SK-N-SH treated with all-trans-retinoic acid at 6 μM for 48 hours (cell line): ENCODE measurements around the gene KCNK4.
A peak's percentile ranks its signal among the peaks of the same experiment; 100 is the strongest.

Experiments
- ARNTL ChIP-seq: fragments of 450-650 bp; formaldehyde crosslinking; IDR thresholded peaks from 2 replicates; pipeline ENCODE4 v1.5.0; 2020; ENCODE audit warnings: low read depth, mild to moderate bottlenecking, moderate library complexity, borderline replicate concordance
- BACH2 ChIP-seq: fragments of 250-450 bp; sonication (Bioruptor Pico); IDR thresholded peaks from 2 replicates; pipeline ENCODE4 v1.9.0; 2021; ENCODE audit warnings: mild to moderate bottlenecking, borderline replicate concordance
- ESRRG ChIP-seq: fragments of 250-450 bp; sonication (Bioruptor Pico); IDR thresholded peaks from 2 replicates; pipeline ENCODE4 v1.6.1; 2021; ENCODE audit warnings: mild to moderate bottlenecking
- GLIS3 ChIP-seq: fragments of 250-450 bp; sonication (Bioruptor Pico); IDR thresholded peaks from 2 replicates; pipeline ENCODE4 v1.5.0; 2020; ENCODE audit warnings: mild to moderate bottlenecking, moderate library complexity
- ISL1 ChIP-seq: fragments of 250-450 bp; sonication (Bioruptor Pico); IDR thresholded peaks from 2 replicates; pipeline ENCODE4 v2.1.2; 2022; ENCODE audit warnings: mild to moderate bottlenecking, moderate library complexity
- ZC3H10 ChIP-seq: fragments of 250-450 bp; sonication (Bioruptor Pico); IDR thresholded peaks from 2 replicates; pipeline ENCODE4 v1.5.1; 2021; ENCODE audit warnings: mild to moderate bottlenecking, moderate library complexity
- ZFP3 ChIP-seq: fragments of 250-450 bp; sonication (Bioruptor Pico); IDR thresholded peaks from 2 replicates; pipeline ENCODE4 v1.5.0; 2020; ENCODE audit warnings: mild to moderate bottlenecking, moderate library complexity
- ZFP30 ChIP-seq: fragments of 450-650 bp; formaldehyde crosslinking; IDR thresholded peaks from 2 replicates; pipeline ENCODE4 v1.5.0; 2022; ENCODE audit warnings: mild to moderate bottlenecking, moderate library complexity
- ZNF565 ChIP-seq: fragments of 450-650 bp; formaldehyde crosslinking; conservative IDR thresholded peaks from 2 replicates; pipeline ENCODE4 v1.5.0; 2020; ENCODE audit warnings: low read depth, mild to moderate bottlenecking, moderate library complexity
- ZNF8 ChIP-seq: fragments of 450-650 bp; formaldehyde crosslinking; IDR thresholded peaks from 2 replicates; pipeline ENCODE4 v1.5.0; 2020; ENCODE audit warnings: mild to moderate bottlenecking, moderate library complexity
- TF ChIP-seq, protein P1 (sequence below): fragments of 250-450 bp; sonication (Bioruptor Pico); IDR thresholded peaks from 2 replicates; pipeline ENCODE4 v1.8.0; 2020; ENCODE audit warnings: mild to moderate bottlenecking, moderate library complexity, borderline replicate concordance
- TF ChIP-seq, protein P2 (sequence below): fragments of 250-450 bp; sonication (Bioruptor Pico); IDR thresholded peaks from 2 replicates; pipeline ENCODE4 v1.5.0; 2020; ENCODE audit warnings: mild to moderate bottlenecking, moderate library complexity

GRCh38 chr11:64304316-64305072 is 13.4 kb downstream of the KCNK4 start:
- TF ChIP-seq ZC3H10 (CRISPR knock-in tag): no peak
- no peak for TF ChIP-seq GLIS3 (CRISPR knock-in tag)
- no peak for TF ChIP-seq ARNTL (CRISPR knock-in tag)
- TF ChIP-seq, protein P1, sequence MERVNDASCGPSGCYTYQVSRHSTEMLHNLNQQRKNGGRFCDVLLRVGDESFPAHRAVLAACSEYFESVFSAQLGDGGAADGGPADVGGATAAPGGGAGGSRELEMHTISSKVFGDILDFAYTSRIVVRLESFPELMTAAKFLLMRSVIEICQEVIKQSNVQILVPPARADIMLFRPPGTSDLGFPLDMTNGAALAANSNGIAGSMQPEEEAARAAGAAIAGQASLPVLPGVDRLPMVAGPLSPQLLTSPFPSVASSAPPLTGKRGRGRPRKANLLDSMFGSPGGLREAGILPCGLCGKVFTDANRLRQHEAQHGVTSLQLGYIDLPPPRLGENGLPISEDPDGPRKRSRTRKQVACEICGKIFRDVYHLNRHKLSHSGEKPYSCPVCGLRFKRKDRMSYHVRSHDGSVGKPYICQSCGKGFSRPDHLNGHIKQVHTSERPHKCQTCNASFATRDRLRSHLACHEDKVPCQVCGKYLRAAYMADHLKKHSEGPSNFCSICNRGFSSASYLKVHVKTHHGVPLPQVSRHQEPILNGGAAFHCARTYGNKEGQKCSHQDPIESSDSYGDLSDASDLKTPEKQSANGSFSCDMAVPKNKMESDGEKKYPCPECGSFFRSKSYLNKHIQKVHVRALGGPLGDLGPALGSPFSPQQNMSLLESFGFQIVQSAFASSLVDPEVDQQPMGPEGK (CRISPR knock-in tag): no peak
- no peak for TF ChIP-seq ZNF565
- peak; percentile 93 for TF ChIP-seq ESRRG
- TF ChIP-seq ZNF8 (CRISPR knock-in tag): no peak
- TF ChIP-seq, protein P2, sequence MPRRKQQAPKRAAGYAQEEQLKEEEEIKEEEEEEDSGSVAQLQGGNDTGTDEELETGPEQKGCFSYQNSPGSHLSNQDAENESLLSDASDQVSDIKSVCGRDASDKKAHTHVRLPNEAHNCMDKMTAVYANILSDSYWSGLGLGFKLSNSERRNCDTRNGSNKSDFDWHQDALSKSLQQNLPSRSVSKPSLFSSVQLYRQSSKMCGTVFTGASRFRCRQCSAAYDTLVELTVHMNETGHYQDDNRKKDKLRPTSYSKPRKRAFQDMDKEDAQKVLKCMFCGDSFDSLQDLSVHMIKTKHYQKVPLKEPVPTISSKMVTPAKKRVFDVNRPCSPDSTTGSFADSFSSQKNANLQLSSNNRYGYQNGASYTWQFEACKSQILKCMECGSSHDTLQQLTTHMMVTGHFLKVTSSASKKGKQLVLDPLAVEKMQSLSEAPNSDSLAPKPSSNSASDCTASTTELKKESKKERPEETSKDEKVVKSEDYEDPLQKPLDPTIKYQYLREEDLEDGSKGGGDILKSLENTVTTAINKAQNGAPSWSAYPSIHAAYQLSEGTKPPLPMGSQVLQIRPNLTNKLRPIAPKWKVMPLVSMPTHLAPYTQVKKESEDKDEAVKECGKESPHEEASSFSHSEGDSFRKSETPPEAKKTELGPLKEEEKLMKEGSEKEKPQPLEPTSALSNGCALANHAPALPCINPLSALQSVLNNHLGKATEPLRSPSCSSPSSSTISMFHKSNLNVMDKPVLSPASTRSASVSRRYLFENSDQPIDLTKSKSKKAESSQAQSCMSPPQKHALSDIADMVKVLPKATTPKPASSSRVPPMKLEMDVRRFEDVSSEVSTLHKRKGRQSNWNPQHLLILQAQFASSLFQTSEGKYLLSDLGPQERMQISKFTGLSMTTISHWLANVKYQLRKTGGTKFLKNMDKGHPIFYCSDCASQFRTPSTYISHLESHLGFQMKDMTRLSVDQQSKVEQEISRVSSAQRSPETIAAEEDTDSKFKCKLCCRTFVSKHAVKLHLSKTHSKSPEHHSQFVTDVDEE (CRISPR knock-in tag): 0 out of 2 replicates have a peak, but pooled peaks have one; percentile 38
- TF ChIP-seq BACH2 (CRISPR knock-in tag): no peak
- no peak for TF ChIP-seq ZFP30 (CRISPR knock-in tag)
- TF ChIP-seq ISL1 (CRISPR knock-in tag): no peak
- TF ChIP-seq ZFP3 (CRISPR knock-in tag): 0 out of 2 replicates have a peak, but pooled peaks have one; percentile 38
